Karpas-422 (cell line): ENCODE measurements around the gene PIGX. TPM values are rescaled to one million over a fixed set of nuclear protein-coding genes. Genes with fewer than 3 reads are reported as not detected.

Source experiments
- DNase-seq: peaks from one replicate; pipeline ENCODE4 v3.0.0-alpha.2; 2015
- H2AFZ ChIP-seq: fragments of 200-600 bp; sonication (generic); 2 replicates; pipeline ENCODE4 v1.6.1; 2014; ENCODE audit warnings: antibody characterized with exemption, low read length, mixed read lengths
- H3K27ac ChIP-seq: fragments of 200-600 bp; sonication (generic); 2 replicates; pipeline ENCODE4 v1.5.1; 2014; ENCODE audit warnings: mild to moderate bottlenecking, low read length, moderate library complexity
- H3K27me3 ChIP-seq: fragments of 200-600 bp; sonication (generic); 2 replicates; pipeline ENCODE4 v1.6.1; 2014; ENCODE audit warnings: low read length, mixed read lengths
- H3K36me3 ChIP-seq: fragments of 200-600 bp; sonication (generic); 2 replicates; pipeline ENCODE4 v1.6.1; 2014; ENCODE audit warnings: low read length, mixed read lengths; ENCODE audit not compliant: insufficient read depth
- H3K4me1 ChIP-seq: fragments of 200-600 bp; sonication (generic); 2 replicates; pipeline ENCODE4 v1.6.1; 2014; ENCODE audit warnings: mild to moderate bottlenecking, low read length, mixed read lengths
- H3K4me2 ChIP-seq: fragments of 200-600 bp; sonication (generic); 2 replicates; pipeline ENCODE4 v1.6.1; 2014; ENCODE audit warnings: low read length, low read depth, mild to moderate bottlenecking; ENCODE audit not compliant: poor library complexity, severe bottlenecking
- H3K4me3 ChIP-seq: fragments of 200-600 bp; sonication (generic); 2 replicates; pipeline ENCODE4 v1.5.1; 2014; ENCODE audit warnings: mild to moderate bottlenecking, antibody characterized with exemption, low read length, mixed read lengths
- H3K79me2 ChIP-seq: fragments of 200-600 bp; sonication (generic); 2 replicates; pipeline ENCODE4 v1.6.1; 2014; ENCODE audit warnings: mild to moderate bottlenecking, low read length, mixed read lengths
- H3K9ac ChIP-seq: fragments of 200-600 bp; sonication (generic); 2 replicates; pipeline ENCODE4 v1.6.0; 2014; ENCODE audit warnings: low read length
- H3K9me2 ChIP-seq: fragments of 200-600 bp; sonication (generic), shearing (Covaris generic); replicated peaks from 2 replicates; pipeline ENCODE4 v1.6.0; 2014; ENCODE audit warnings: mild to moderate bottlenecking, low read length, moderate library complexity; ENCODE audit not compliant: insufficient read depth
- H3K9me3 ChIP-seq: fragments of 300-700, 200-600 bp; sonication (generic); 2 replicates; pipeline ENCODE4 v1.6.1; 2014; ENCODE audit warnings: low read length, mixed read lengths
- H4K20me1 ChIP-seq: fragments of 200-600 bp; sonication (generic); 2 replicates; pipeline ENCODE4 v1.6.1; 2014; ENCODE audit warnings: mild to moderate bottlenecking, antibody characterized with exemption, low read length, low read depth; ENCODE audit not compliant: insufficient read depth
- small RNA-seq: library from RNA; depleted of rRNA; stranded (forward); fragments of <200 nt; gene quantifications from one replicate; pipeline ENCODE3, GENCODE V24; 2014
- total RNA-seq: library from RNA; depleted of rRNA; stranded (reverse); fragments of >200 nt; shearing (Covaris generic); gene quantifications from 2 replicates; pipeline ENCODE4 v1.2.3, GENCODE V29; 2014; ENCODE audit warnings: low replicate concordance; rRNA removed

PIGX gene
- total RNA-seq, 1 experiment from 2014 or later: 55.6 TPM

DNA sequence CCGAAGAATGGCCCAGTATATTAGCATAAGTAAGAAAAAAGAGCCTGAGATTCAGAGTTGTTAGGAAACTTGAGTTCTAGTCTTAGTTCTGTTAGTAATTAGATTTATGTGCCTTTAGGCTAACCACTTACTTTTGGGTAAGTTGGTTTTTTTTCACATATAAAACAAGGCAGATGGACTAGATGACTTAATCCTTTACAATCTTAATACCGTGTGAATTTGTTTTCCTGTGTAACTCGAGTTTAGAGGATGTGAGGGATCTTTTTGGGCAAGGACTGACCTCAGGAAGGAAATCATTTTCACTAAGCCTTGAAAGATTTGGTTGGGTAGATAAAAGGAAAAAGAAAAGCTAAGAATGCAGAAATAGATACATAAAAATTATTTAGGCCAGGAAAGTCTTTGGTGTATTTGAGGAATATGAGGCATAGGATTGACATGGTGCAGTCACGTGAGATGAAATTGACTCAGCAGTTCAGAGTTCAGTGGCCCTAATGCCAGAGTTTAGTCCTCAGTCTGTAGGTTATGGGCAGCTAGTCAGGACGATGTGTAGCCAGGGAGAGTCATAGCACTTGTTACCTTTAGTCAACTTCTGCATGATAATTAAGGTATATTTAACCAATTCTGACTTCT lies 62.1 kb downstream of the PIGX start:
- H3K9ac ChIP-seq: no peak overlapping the region
- peaks cover 7% of the 10 kb centered on the region for H3K9me3 ChIP-seq
- H3K9me2 ChIP-seq: no peaks in the 10 kb centered on the region
- H3K79me2 ChIP-seq: peaks cover 99% of the 10 kb centered on the region
- DNase-seq: no peak
- no peaks in the 10 kb centered on the region for H3K27me3 ChIP-seq
- H3K36me3 ChIP-seq: peaks cover 44% of the 10 kb centered on the region
- H2AFZ ChIP-seq: no peak overlapping the region
- peaks cover 19% of the 10 kb centered on the region for H4K20me1 ChIP-seq
- H3K27ac ChIP-seq: no peak overlapping the region
- no peak overlapping the region for H3K4me3 ChIP-seq
- H3K4me2 ChIP-seq: no peak overlapping the region
- H3K4me1 ChIP-seq: peaks cover 27% of the 10 kb centered on the region

DNA sequence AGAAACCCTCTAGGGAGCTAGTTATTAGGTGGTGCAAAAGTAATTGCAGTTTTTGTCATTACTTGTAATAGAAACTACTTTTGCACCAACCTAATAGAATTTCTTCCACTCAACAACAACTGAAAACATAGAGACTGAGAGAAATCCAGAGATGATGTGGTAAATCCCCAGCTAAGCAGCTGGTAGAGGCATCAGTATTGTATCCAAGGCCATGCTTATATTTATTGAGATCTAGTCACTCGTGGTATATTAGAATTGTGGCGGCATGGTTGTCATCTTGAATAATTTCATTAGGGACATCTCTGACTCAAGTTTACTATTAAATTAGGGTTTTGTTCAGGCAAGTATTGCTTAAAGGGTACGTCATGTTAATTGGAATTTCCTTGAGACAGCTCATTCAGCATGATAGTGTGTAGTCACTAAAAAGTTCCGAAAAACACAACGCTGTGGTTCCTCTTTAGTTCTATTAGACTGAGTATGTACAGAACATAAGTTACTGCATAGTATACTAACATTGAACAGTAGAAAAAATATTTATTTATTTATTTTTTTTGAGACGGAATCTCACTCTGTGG lies 62.8 kb downstream of the PIGX start:
- H3K36me3 ChIP-seq: peaks cover 51% of the 10 kb centered on the region
- H3K4me1 ChIP-seq: peaks cover 27% of the 10 kb centered on the region
- no peak overlapping the region for H2AFZ ChIP-seq
- peaks cover 99% of the 10 kb centered on the region for H3K79me2 ChIP-seq
- no peak overlapping the region for H3K9ac ChIP-seq
- H3K27me3 ChIP-seq: no peaks in the 10 kb centered on the region
- H4K20me1 ChIP-seq: peaks cover 17% of the 10 kb centered on the region
- H3K4me2 ChIP-seq: no peak overlapping the region
- DNase-seq: no peak
- H3K27ac ChIP-seq: no peak overlapping the region
- H3K9me3 ChIP-seq: peaks cover 13% of the 10 kb centered on the region
- no peak overlapping the region for H3K4me3 ChIP-seq
- H3K9me2 ChIP-seq: no peaks in the 10 kb centered on the region

DNA sequence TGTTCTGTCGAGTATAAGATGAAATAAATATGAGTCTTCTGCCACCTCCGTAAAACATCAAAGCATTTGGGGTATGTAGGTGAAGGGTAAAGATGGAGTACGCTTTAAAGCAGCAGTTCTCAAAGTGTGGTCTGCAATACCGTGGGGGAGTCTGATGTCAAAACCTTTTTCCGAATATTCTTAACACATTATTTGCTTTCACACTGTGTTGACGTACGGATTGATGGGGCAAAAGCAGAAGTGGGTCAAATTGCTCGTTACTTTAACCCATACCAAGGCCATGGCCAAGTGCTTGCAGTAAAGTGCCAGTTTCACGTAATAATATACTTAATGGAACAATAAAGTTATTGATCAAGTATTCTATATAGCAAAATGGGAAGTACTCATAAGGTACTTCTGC lies 63.8 kb downstream of the PIGX start:
- peaks cover 97% of the 10 kb centered on the region for H3K79me2 ChIP-seq
- no peaks in the 10 kb centered on the region for H3K27me3 ChIP-seq
- no peak overlapping the region for H3K4me3 ChIP-seq
- DNase-seq: no peak
- H3K4me2 ChIP-seq: no peak overlapping the region
- peaks cover 56% of the 10 kb centered on the region for H3K36me3 ChIP-seq
- no peak overlapping the region for H3K9ac ChIP-seq
- peaks cover 16% of the 10 kb centered on the region for H3K9me3 ChIP-seq
- H3K4me1 ChIP-seq: peaks cover 23% of the 10 kb centered on the region
- H3K27ac ChIP-seq: no peak overlapping the region
- no peak overlapping the region for H2AFZ ChIP-seq
- no peaks in the 10 kb centered on the region for H3K9me2 ChIP-seq
- peaks cover 15% of the 10 kb centered on the region for H4K20me1 ChIP-seq

DNA sequence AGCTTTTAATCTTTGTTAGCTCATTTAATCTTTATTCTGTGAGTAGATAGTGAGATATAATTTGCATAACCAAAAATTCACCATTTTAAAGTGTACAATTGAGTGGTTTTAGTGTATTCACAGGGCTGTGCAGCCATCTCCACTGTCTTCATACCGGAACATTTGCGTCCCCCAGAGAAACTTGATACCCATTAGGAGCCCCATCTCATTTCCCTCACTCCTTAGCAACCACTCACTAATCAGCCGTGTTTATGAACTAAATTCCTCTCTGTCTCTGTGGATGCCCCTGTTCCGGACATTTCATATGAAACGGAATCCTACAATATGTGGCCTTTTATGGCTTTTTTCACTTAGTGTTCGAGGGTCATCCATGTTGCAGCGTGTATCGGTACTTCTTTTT lies 65.7 kb downstream of the PIGX start:
- no peak for DNase-seq
- no peaks in the 10 kb centered on the region for H3K27me3 ChIP-seq
- H3K27ac ChIP-seq: no peak overlapping the region
- peaks cover 16% of the 10 kb centered on the region for H3K9me3 ChIP-seq
- H3K4me2 ChIP-seq: no peak overlapping the region
- no peak overlapping the region for H3K9ac ChIP-seq
- H2AFZ ChIP-seq: no peak overlapping the region
- H4K20me1 ChIP-seq: no peaks in the 10 kb centered on the region
- H3K4me3 ChIP-seq: no peak overlapping the region
- H3K4me1 ChIP-seq: peaks cover 4% of the 10 kb centered on the region
- H3K9me2 ChIP-seq: no peaks in the 10 kb centered on the region
- peaks cover 74% of the 10 kb centered on the region for H3K36me3 ChIP-seq
- H3K79me2 ChIP-seq: peaks cover 97% of the 10 kb centered on the region

DNA sequence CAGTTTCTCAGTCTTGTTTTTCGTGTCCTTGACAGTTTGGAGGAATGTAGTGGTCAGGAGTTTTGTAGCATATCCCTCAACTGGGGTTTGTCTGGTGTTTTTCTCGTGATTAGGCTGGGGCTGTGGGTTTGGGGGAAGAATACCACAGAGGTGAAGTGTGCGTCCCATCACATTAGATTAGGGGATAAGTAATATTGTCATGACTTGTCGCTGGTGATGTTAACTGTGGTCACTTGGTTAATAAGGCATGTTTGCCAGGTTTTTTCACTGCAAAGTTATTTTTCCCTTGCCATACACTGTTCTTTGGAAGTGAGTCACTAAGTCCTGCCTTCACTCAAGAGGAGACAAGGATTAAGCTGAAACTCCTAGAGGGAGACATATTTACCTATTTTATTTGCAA lies 66.6 kb downstream of the PIGX start:
- H3K27me3 ChIP-seq: no peaks in the 10 kb centered on the region
- H3K4me1 ChIP-seq: no peaks in the 10 kb centered on the region
- H3K9ac ChIP-seq: no peak overlapping the region
- no peak for DNase-seq
- no peak overlapping the region for H3K4me2 ChIP-seq
- no peak overlapping the region for H3K27ac ChIP-seq
- no peak overlapping the region for H3K4me3 ChIP-seq
- H3K9me3 ChIP-seq: peaks cover 18% of the 10 kb centered on the region
- no peaks in the 10 kb centered on the region for H4K20me1 ChIP-seq
- H3K9me2 ChIP-seq: no peaks in the 10 kb centered on the region
- H3K36me3 ChIP-seq: peaks cover 79% of the 10 kb centered on the region
- H3K79me2 ChIP-seq: peaks cover 97% of the 10 kb centered on the region
- no peak overlapping the region for H2AFZ ChIP-seq

DNA sequence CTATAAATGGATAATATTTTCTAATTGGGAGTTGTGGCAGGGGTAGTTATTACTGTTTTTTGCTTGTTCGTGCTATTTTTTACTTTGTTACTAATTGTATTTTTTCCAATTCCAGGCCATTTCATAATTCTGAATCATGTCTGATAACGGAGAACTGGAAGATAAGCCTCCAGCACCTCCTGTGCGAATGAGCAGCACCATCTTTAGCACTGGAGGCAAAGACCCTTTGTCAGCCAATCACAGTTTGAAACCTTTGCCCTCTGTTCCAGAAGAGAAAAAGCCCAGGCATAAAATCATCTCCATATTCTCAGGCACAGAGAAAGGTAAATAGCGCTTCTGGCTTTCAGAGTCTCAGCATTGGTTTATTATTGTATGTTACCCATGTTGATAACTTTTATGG lies 70.3 kb downstream of the PIGX start:
- DNase-seq: no peak
- Histone ChIP-seq H3K4me2 (no peak overlapping the region), H3K9me2 (no peaks in the 10 kb centered on the region), H3K9me3 (peaks cover 25% of the 10 kb centered on the region), H3K9ac (no peak overlapping the region), H3K4me3 (no peak overlapping the region), H3K79me2 (peaks cover 91% of the 10 kb centered on the region), H3K36me3 (peaks cover 81% of the 10 kb centered on the region), H3K27me3 (no peaks in the 10 kb centered on the region), H2AFZ (no peak overlapping the region), H3K27ac (no peak overlapping the region), H4K20me1 (no peaks in the 10 kb centered on the region), H3K4me1 (no peaks in the 10 kb centered on the region)

Small RNA genes within 50 kb of the gene (small RNA-seq; reads per million reads assigned to genes)
- not detected for gene RNU4-89P
- gene RNU6-42P: 0.16 reads per million
- gene RNU6-646P: not detected

Other genes with a start within 250 kb of the PIGX start
- gene RNF168, start 208.6 kb upstream of the PIGX start, total RNA-seq: 35.4 and 42.8 TPM in 2 replicates
- not detected in 2 replicates for gene SMCO1, start 197.0 kb upstream of the PIGX start, total RNA-seq
- 7.0 and 9.2 TPM in 2 replicates for gene WDR53, start 143.8 kb upstream of the PIGX start, total RNA-seq
- 14.4 and 15.2 TPM in 2 replicates for gene FBXO45, start 143.7 kb upstream of the PIGX start, total RNA-seq
- 0.52 and 1.0 TPM in 2 replicates for gene NRROS, start 72.7 kb upstream of the PIGX start, total RNA-seq
- gene CEP19, start 127 bp upstream of the PIGX start, total RNA-seq: 2.6 and 4.0 TPM in 2 replicates
- 87.0 and 102 TPM in 2 replicates for gene PAK2, start 27.5 kb downstream of the PIGX start, total RNA-seq
- 53.8 and 73.3 TPM in 2 replicates for gene SENP5, start 155.5 kb downstream of the PIGX start, total RNA-seq
- gene NCBP2, start 230.2 kb downstream of the PIGX start, total RNA-seq: 73.0 and 81.8 TPM in 2 replicates